Smooth muscle cell of the brain vasculature (primary cell): Measurements from ENCODE around the gene BBS5.
"Not testable (repeated sequence)": the region's sequence is repeated elsewhere in the genome, so short reads cannot be mapped to it uniquely, and the experiment has no call there.

ENCODE experiments used
- DNase-seq: peaks from one replicate; pipeline ENCODE4 v3.0.0-alpha.2; 2012; ENCODE audit warnings: low read depth, low spot score

BBS5 gene

GRCh38 chr2:169485650-169486138, 6.4 kb downstream of the BBS5 start:
- DNase-seq = no peak

GRCh38 chr2:169486487-169486886, 7.2 kb downstream of the BBS5 start:
- no peak for DNase-seq

GRCh38 chr2:169490834-169491233, 11.5 kb downstream of the BBS5 start:
- DNase-seq = no peak

- no peak for DNase-seq
These were observed 12.1 kb downstream of the BBS5 start for GRCh38 chr2:169491378-169491777.

- no peak for DNase-seq
These were observed 14.1 kb downstream of the BBS5 start for GRCh38 chr2:169493360-169493759.

- no peak for DNase-seq
These were observed 16.1 kb downstream of the BBS5 start for GRCh38 chr2:169495310-169495928.

GRCh38 chr2:169504651-169505050, 25.4 kb downstream of the BBS5 start:
- DNase-seq = no peak

- DNase-seq = no peak
These were observed 28.4 kb downstream of the BBS5 start for GRCh38 chr2:169507698-169508097.

- DNase-seq = no peak
These were observed 30.1 kb downstream of the BBS5 start, which contains the start of gene KLHL41 for GRCh38 chr2:169509298-169509885. TSS of gene KLHL41 (plus strand) at chr2:169509702. CDS start at chr2:169509779, 77 bp downstream.

- no peak for DNase-seq
These were observed 30.7 kb downstream of the BBS5 start for GRCh38 chr2:169509955-169510354.

GRCh38 chr2:169510496-169510895, 31.2 kb downstream of the BBS5 start:
- DNase-seq = no peak

- DNase-seq = no peak
These were observed 32.5 kb downstream of the BBS5 start for GRCh38 chr2:169511818-169512217.

GRCh38 chr2:169512525-169512924, 33.2 kb downstream of the BBS5 start:
- no peak for DNase-seq

GRCh38 chr2:169513094-169513493, 33.8 kb downstream of the BBS5 start:
- no peak for DNase-seq

GRCh38 chr2:169513926-169514325, 34.6 kb downstream of the BBS5 start:
- no peak for DNase-seq

- not testable (repeated sequence) for DNase-seq
These were observed 35.5 kb downstream of the BBS5 start for GRCh38 chr2:169514758-169515157.

- not testable (repeated sequence) for DNase-seq
These were observed 37.2 kb downstream of the BBS5 start for GRCh38 chr2:169516488-169516995.

- DNase-seq = no peak
These were observed 41.6 kb downstream of the BBS5 start for GRCh38 chr2:169520896-169521295.

- DNase-seq = no peak
These were observed 44.4 kb downstream of the BBS5 start for GRCh38 chr2:169523681-169524080.

- DNase-seq = no peak
These were observed 46.1 kb downstream of the BBS5 start for GRCh38 chr2:169525434-169525833.

GRCh38 chr2:169526451-169526850, 47.2 kb downstream of the BBS5 start:
- DNase-seq = no peak

- no peak for DNase-seq
These were observed 49.0 kb downstream of the BBS5 start for GRCh38 chr2:169528271-169528701.

- DNase-seq = not testable (repeated sequence)
These were observed 60.2 kb downstream of the BBS5 start for GRCh38 chr2:169539460-169539859.
